DND-41 (cell line): ENCODE results near the gene TSPAN3.

Experiments used
- ATAC-seq: fragments of 200-7000 bp; cut with Tn5 transposase; 3 replicates; pipeline ENCODE4 v1.9.1; 2021; ENCODE audit warnings: low read depth; ENCODE audit not compliant: insufficient read depth
- DNase-seq: peaks from one replicate; pipeline ENCODE4 v3.0.0-alpha.2; 2020
- H2AFZ ChIP-seq: 2 replicates; pipeline ENCODE4 v1.6.0; 2012; ENCODE audit warnings: low read depth, low read length
- H3K27ac ChIP-seq: 2 replicates; pipeline ENCODE4 v1.5.1; 2012; ENCODE audit warnings: low read length, inconsistent platforms
- H3K27me3 ChIP-seq: fragments of 200-600 bp; sonication (generic); 2 replicates; pipeline ENCODE4 v1.6.0; 2012; ENCODE audit warnings: low read length, mild to moderate bottlenecking, inconsistent platforms; ENCODE audit not compliant: insufficient read depth, poor library complexity
- H3K36me3 ChIP-seq: 2 replicates; pipeline ENCODE4 v1.5.1; 2012; ENCODE audit warnings: low read length, inconsistent platforms; ENCODE audit not compliant: insufficient read depth
- H3K4me1 ChIP-seq: 2 replicates; pipeline ENCODE4 v1.5.1; 2012; ENCODE audit warnings: mild to moderate bottlenecking, low read length; ENCODE audit not compliant: insufficient read depth
- H3K4me2 ChIP-seq: 2 replicates; pipeline ENCODE4 v1.6.0; 2012; ENCODE audit warnings: mild to moderate bottlenecking, moderate library complexity, low read length, inconsistent platforms; ENCODE audit not compliant: insufficient read depth
- H3K4me3 ChIP-seq, 2 experiments: fragments of 200-600 bp in 1 of 2; shearing (Covaris generic) in 1 of 2; 2 replicates each; pipeline ENCODE4 v1.5.1; 2012 to 2016; ENCODE audit warnings: inconsistent platforms in 2 of 2, low read length in 2 of 2, mild to moderate bottlenecking in 2 of 2, low read depth in 1 of 2, moderate library complexity in 1 of 2
- H3K79me2 ChIP-seq: 2 replicates; pipeline ENCODE4 v1.6.0; 2012; ENCODE audit warnings: low read length, inconsistent platforms; ENCODE audit not compliant: insufficient read depth
- H3K9ac ChIP-seq: 2 replicates; pipeline ENCODE4 v1.6.0; 2012; ENCODE audit warnings: low read depth, mild to moderate bottlenecking, inconsistent platforms, low read length, moderate library complexity
- H3K9me3 ChIP-seq: 2 replicates; pipeline ENCODE4 v1.5.1; 2012; ENCODE audit warnings: low read length, moderate library complexity, mild to moderate bottlenecking, inconsistent platforms; ENCODE audit not compliant: insufficient read depth, severe bottlenecking
- H4K20me1 ChIP-seq: 2 replicates; pipeline ENCODE4 v1.6.0; 2012; ENCODE audit warnings: low read length; ENCODE audit not compliant: insufficient read depth
- CTCF ChIP-seq: IDR thresholded peaks from 2 replicates; pipeline ENCODE4 v1.5.1; 2012; ENCODE audit warnings: borderline replicate concordance, low read length, moderate library complexity, mild to moderate bottlenecking; ENCODE audit not compliant: poor library complexity, severe bottlenecking; ENCODE audit errors: extremely low read depth
- EZH2 ChIP-seq: IDR thresholded peaks from 3 replicates; pipeline ENCODE4 v1.6.1; 2012; ENCODE audit warnings: borderline replicate concordance, low read depth, mild to moderate bottlenecking, moderate library complexity, low read length, inconsistent platforms; ENCODE audit not compliant: severe bottlenecking

The TSPAN3 gene

DNA sequence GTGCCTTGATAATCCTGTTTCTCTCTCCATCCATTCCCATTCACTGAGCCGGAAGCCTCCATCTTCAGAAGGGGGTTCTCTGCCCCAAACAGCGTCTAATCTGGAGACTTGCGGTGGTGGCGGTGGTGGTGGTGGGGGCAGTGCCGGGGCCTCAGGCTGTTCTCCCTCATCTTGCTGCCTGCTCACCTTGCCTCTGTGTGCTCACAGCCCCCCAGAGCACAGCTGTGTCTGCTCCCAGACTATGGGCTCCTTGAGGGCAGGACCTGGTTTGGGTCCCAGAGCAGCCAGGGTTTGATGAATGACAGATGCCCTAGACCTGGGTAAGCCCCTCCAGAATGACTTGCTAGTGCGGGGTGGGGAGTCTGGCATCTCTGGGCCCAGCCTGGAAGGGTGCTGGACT is 76.4 kb downstream of the TSPAN3 start:
- Histone ChIP-seq H3K4me1 (peaks cover 13% of the 10 kb centered on the region; the same call in 1 of the 2 replicates), H3K27ac (no peak overlapping the region), H3K36me3 (no peaks in the 10 kb centered on the region), H2AFZ (no peak overlapping the region), H3K4me2 (no peak overlapping the region), H3K27me3 (no peaks in the 10 kb centered on the region), H3K9ac (no peak overlapping the region), H3K4me3 (no peak overlapping the region), H3K79me2 (no peaks in the 10 kb centered on the region), H4K20me1 (no peaks in the 10 kb centered on the region), H3K9me3 (no peaks in the 10 kb centered on the region)
- TF ChIP-seq CTCF (no peak), EZH2 (no peak)
- DNase-seq (no peak), ATAC-seq (no peak)

GRCh38 chr15:76994001-76994400 is 76.9 kb downstream of the TSPAN3 start:
- Histone ChIP-seq H3K9me3 (no peaks in the 10 kb centered on the region), H3K4me1 (peaks cover 13% of the 10 kb centered on the region; the same call in 1 of the 2 replicates), H2AFZ (no peak overlapping the region), H3K9ac (no peak overlapping the region), H3K27ac (no peak overlapping the region), H3K36me3 (no peaks in the 10 kb centered on the region), H3K4me2 (no peak overlapping the region), H3K4me3 (no peak overlapping the region), H3K27me3 (no peaks in the 10 kb centered on the region), H4K20me1 (no peaks in the 10 kb centered on the region), H3K79me2 (no peaks in the 10 kb centered on the region)
- ATAC-seq (no peak), DNase-seq (no peak)
- TF ChIP-seq CTCF = no peak
- TF ChIP-seq EZH2 = no peak

GRCh38 chr15:76993114-76993725 is 77.7 kb downstream of the TSPAN3 start:
- no peak overlapping the region for H2AFZ ChIP-seq
- DNase-seq = no peak
- no peak overlapping the region for H3K4me3 ChIP-seq
- H3K79me2 ChIP-seq = no peaks in the 10 kb centered on the region
- H4K20me1 ChIP-seq = no peaks in the 10 kb centered on the region
- H3K4me1 ChIP-seq = peaks cover 13% of the 10 kb centered on the region; the same call in 1 of the 2 replicates
- no peaks in the 10 kb centered on the region for H3K36me3 ChIP-seq
- H3K4me2 ChIP-seq = no peak overlapping the region
- no peak for ATAC-seq
- TF ChIP-seq CTCF (no peak), EZH2 (no peak)
- H3K27ac ChIP-seq = no peak overlapping the region
- no peaks in the 10 kb centered on the region for H3K9me3 ChIP-seq
- no peaks in the 10 kb centered on the region for H3K27me3 ChIP-seq
- H3K9ac ChIP-seq = no peak overlapping the region
